HUES64 (cell line): ENCODE measurements around the gene WDR70.
"Not testable (repeated sequence)": the region's sequence is repeated elsewhere in the genome, so short reads cannot be mapped to it uniquely, and the experiment has no call there.

ENCODE experiments used
- H3K27ac ChIP-seq: 2 replicates; pipeline ENCODE4 v1.7.0; 2013; ENCODE audit warnings: low read depth, low read length, inconsistent platforms
- H3K27me3 ChIP-seq: 2 replicates; pipeline ENCODE4 v1.6.1; 2013; ENCODE audit warnings: mild to moderate bottlenecking, low read length; ENCODE audit not compliant: insufficient read depth
- H3K36me3 ChIP-seq: 2 replicates; pipeline ENCODE4 v1.6.1; 2013; ENCODE audit warnings: mild to moderate bottlenecking, low read length; ENCODE audit not compliant: insufficient read depth
- H3K4me1 ChIP-seq: 2 replicates; pipeline ENCODE4 v1.6.1; 2013; ENCODE audit warnings: mild to moderate bottlenecking, low read length, moderate library complexity; ENCODE audit not compliant: insufficient read depth
- H3K4me3 ChIP-seq: 2 replicates; pipeline ENCODE4 v1.5.1; 2013; ENCODE audit warnings: mild to moderate bottlenecking, low read length, moderate library complexity
- H3K9ac ChIP-seq: 2 replicates; pipeline ENCODE4 v1.6.1; 2013; ENCODE audit warnings: mild to moderate bottlenecking, low read depth, low read length
- H3K9me3 ChIP-seq: 2 replicates; pipeline ENCODE4 v1.6.1; 2013; ENCODE audit warnings: low read depth, low read length; ENCODE audit not compliant: insufficient read depth
- WGBS: fragments of 150-250, 120-280 bp; methylation state at CpG from one replicate; pipeline ENCODE4 v1.1.7; 2013; ENCODE audit warnings: missing lambda C conversion rate; 5-methylcytosine and 5-hydroxymethylcytosine counted together

Gene WDR70

GRCh38 chr5:37786862-37787519, 407.9 kb downstream of the WDR70 start:
- WGBS, result 96% methylated on average over 4 of the region's 5 CpGs
- no peaks in the 10 kb centered on the region for H3K27me3 ChIP-seq

GRCh38 chr5:37787742-37788141, 408.6 kb downstream of the WDR70 start:
- WGBS, result 96% methylated on average over 6 of the region's 6 CpGs
- no peaks in the 10 kb centered on the region for H3K27me3 ChIP-seq
- peaks cover 8% of the 10 kb centered on the region; the same call in 1 of the 2 replicates for H3K4me1 ChIP-seq
- no peaks in the 10 kb centered on the region for H3K36me3 ChIP-seq
- H3K9ac ChIP-seq, result no peak overlapping the region
- no peak overlapping the region for H3K4me3 ChIP-seq
- no peak overlapping the region for H3K27ac ChIP-seq
- H3K9me3 ChIP-seq, result peaks cover 4% of the 10 kb centered on the region; the same call in 1 of the 2 replicates

More at GRCh38 chr5:37786862-37787519, 407.9 kb downstream of the WDR70 start:
- Histone ChIP-seq H3K36me3 (no peaks in the 10 kb centered on the region), H3K4me3 (no peak overlapping the region), H3K9me3 (peaks cover 4% of the 10 kb centered on the region; the same call in 1 of the 2 replicates), H3K27ac (no peak overlapping the region), H3K4me1 (peaks cover 8% of the 10 kb centered on the region; the same call in 1 of the 2 replicates), H3K9ac (no peak overlapping the region)

DNA sequence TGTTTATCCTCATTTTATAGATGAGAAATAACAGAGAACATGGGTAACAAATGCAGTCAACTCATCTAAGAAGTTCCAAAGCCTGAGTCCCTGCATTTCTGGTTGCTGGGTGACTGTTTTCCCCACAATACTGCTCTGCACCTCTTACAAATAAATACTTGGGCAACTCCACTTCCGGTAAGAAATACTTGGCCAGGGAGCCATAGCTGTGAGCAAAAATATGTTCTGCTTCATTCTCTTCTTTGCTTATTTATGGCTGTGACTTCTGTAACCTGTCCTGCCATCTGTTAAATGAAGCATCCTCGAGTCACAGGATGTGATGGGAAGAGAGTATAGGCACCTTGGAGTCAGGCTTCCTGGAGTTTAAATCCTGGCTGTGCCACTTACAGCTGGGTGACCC, 410.9 kb downstream of the WDR70 start:
- Histone ChIP-seq H3K36me3 (no peaks in the 10 kb centered on the region), H3K9ac (no peak overlapping the region), H3K4me3 (no peak overlapping the region), H3K27ac (no peak overlapping the region), H3K4me1 (peaks cover 8% of the 10 kb centered on the region; the same call in 1 of the 2 replicates), H3K9me3 (peaks cover 10% of the 10 kb centered on the region; the same call in 1 of the 2 replicates), H3K27me3 (no peaks in the 10 kb centered on the region)
- 89% methylated on average over 2 of the region's 2 CpGs for WGBS

DNA sequence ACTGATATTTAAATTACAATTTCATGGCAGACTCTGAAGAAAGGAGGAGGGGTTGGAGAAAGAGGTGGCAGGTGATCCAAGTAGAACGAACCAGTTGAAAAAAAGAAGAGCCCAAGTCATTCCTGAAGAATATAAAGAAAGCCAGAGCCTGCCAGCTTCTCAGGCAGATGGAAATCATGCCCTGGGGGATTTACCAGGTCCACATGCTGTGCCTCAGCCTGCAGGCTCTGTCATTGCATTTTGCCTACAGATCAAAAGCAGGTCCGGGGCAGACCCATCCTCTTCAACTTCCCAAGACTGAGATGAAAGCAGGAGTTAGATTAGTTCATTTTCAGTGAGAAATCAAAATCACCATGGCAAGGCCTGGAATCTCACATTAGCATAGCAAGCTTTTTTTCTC, 412.2 kb downstream of the WDR70 start:
- H3K27ac ChIP-seq, result no peak overlapping the region
- H3K9me3 ChIP-seq, result peaks cover 13% of the 10 kb centered on the region; the same call in 1 of the 2 replicates
- H3K27me3 ChIP-seq, result no peaks in the 10 kb centered on the region
- WGBS, result 82% methylated on average over 2 of the region's 2 CpGs
- H3K9ac ChIP-seq, result no peak overlapping the region
- no peak overlapping the region for H3K4me3 ChIP-seq
- no peaks in the 10 kb centered on the region for H3K36me3 ChIP-seq
- H3K4me1 ChIP-seq, result peaks cover 5% of the 10 kb centered on the region; the same call in 1 of the 2 replicates

GRCh38 chr5:37792975-37793631, 414.0 kb downstream of the WDR70 start:
- H3K4me3 ChIP-seq, result no peak overlapping the region
- no peaks in the 10 kb centered on the region for H3K36me3 ChIP-seq
- H3K9ac ChIP-seq, result no peak overlapping the region
- WGBS, result 93% methylated on average over 2 of the region's 2 CpGs
- no peaks in the 10 kb centered on the region for H3K27me3 ChIP-seq
- no peak overlapping the region for H3K27ac ChIP-seq
- no peaks in the 10 kb centered on the region for H3K4me1 ChIP-seq
- peaks cover 13% of the 10 kb centered on the region; the same call in 1 of the 2 replicates for H3K9me3 ChIP-seq

DNA sequence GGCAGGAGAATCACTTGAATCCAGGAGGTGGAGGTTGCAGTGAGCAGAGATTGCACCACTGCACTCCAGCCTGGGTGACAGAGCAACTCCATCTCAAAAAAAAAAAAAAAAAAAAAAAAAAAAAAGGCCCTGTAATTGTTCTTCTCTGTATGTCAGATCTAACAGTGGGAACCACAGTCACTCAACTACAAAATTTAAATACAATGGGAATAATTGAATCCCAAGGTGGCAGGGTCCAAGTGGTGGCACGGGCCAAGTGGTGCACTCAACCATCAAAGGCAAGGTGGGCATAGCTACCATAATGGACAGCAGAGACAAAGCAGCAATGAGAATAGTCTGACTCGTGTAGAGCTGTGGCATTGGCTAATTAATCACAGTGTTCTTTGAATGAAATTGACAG, 416.2 kb downstream of the WDR70 start:
- not testable (repeated sequence) for H3K27me3 ChIP-seq, H3K9ac ChIP-seq, H3K27ac ChIP-seq, H3K4me1 ChIP-seq, H3K36me3 ChIP-seq, H3K4me3 ChIP-seq
- peaks cover 13% of the 10 kb centered on the region; the same call in 1 of the 2 replicates for H3K9me3 ChIP-seq
- 88% methylated on average over 2 of the region's 2 CpGs for WGBS

DNA sequence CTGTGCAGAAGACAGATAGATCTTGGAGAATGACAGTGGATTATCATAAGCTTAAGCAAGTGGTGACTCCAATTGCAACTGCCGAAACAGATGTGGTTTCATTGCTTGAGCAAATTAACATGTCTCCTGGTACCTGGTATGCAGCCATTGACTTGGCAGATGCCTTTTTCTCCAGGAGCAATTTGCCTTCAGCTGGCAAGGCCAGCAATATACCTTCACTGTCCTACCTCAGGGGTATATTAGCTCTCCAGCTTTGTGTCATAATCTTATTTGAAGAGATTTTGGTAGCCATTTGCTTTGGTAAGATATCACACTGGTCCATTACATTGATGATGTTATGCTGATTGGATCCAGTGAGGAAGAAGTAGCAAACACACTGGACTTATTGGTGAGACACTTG, 417.3 kb downstream of the WDR70 start:
- H3K9me3 ChIP-seq, result peaks cover 13% of the 10 kb centered on the region; the same call in 1 of the 2 replicates
- H3K9ac ChIP-seq, result not testable (repeated sequence)
- 93% methylated on average over 1 of the region's 1 CpG for WGBS

DNA sequence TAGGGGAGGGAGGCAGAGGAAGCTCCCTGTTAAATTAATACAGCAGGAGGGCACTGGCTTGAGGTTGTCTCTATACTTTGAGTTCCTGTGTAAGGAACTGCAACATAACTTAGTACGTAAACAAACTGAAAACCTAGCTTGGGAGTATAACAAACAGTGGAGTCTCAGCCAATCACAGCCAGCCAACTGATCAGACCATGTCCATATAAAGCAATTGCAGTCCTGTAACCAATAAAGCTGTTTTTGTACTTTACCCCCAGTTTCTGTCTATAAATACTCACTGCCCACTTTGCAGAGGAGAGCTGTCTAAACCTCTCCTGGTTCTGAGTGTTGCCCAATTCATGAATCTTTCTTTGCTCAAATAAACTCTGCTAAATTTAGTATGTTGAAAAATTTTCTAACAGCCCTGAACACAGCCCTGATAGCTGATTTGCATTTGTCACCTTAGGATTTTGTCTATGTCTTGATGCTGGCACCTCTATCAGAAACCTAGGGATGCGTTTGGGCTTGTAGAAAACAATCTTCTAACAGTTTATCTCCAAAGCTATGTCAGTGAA, 420.8 kb downstream of the WDR70 start:
- Histone ChIP-seq H3K27ac (no peak overlapping the region), H3K4me3 (no peak overlapping the region), H3K27me3 (no peaks in the 10 kb centered on the region; the same call in 1 of the 2 replicates)

More for the DNA sequence above, 417.3 kb downstream of the WDR70 start:
- H3K4me1 ChIP-seq, H3K4me3 ChIP-seq, H3K36me3 ChIP-seq, H3K27ac ChIP-seq, H3K27me3 ChIP-seq: not testable (repeated sequence)

GRCh38 chr5:37801521-37801920, 422.4 kb downstream of the WDR70 start:
- no peaks in the 10 kb centered on the region for H3K9me3 ChIP-seq
- H3K27me3 ChIP-seq, result no peaks in the 10 kb centered on the region; the same call in 1 of the 2 replicates
- H3K4me1 ChIP-seq, result no peaks in the 10 kb centered on the region
- H3K36me3 ChIP-seq, result no peaks in the 10 kb centered on the region
- no peak overlapping the region for H3K9ac ChIP-seq
- 90% methylated on average over 2 of the region's 2 CpGs for WGBS
- H3K27ac ChIP-seq, result no peak overlapping the region
- no peak overlapping the region for H3K4me3 ChIP-seq

More for the DNA sequence above, 420.8 kb downstream of the WDR70 start:
- 95% methylated on average over 2 of the region's 2 CpGs for WGBS
- Histone ChIP-seq H3K9ac (no peak overlapping the region), H3K4me1 (no peaks in the 10 kb centered on the region), H3K9me3 (peaks cover 6% of the 10 kb centered on the region; the same call in 1 of the 2 replicates), H3K36me3 (no peaks in the 10 kb centered on the region)
